HG03097 (cell line): ENCODE data around the gene MYO5A.
"Not testable (repeated sequence)": the region's sequence is repeated elsewhere in the genome, so short reads cannot be mapped to it uniquely, and the experiment has no call there.

Experiments
- ATAC-seq: cut with Tn5 transposase; IDR thresholded peaks from one replicate; pipeline ENCODE4 v1.9.1; 2021; ENCODE audit not compliant: unreplicated experiment, low FRiP score

MYO5A gene

GRCh38 chr15:52546031-52546751, 17.5 kb upstream of the MYO5A start:
- ATAC-seq: no peak

GRCh38 chr15:52540374-52541012, 11.8 kb upstream of the MYO5A start:
- ATAC-seq: no peak

GRCh38 chr15:52537459-52537858, 8.8 kb upstream of the MYO5A start:
- no peak for ATAC-seq

- ATAC-seq: no peak
Observed at GRCh38 chr15:52532427-52532826, 3.7 kb upstream of the MYO5A start.

GRCh38 chr15:52529940-52530339, 1.3 kb upstream of the MYO5A start:
- no peak for ATAC-seq

- ATAC-seq: no peak
Observed at GRCh38 chr15:52529341-52529924, 753 bp upstream of the MYO5A start.

GRCh38 chr15:52527911-52528563, 643 bp downstream of the MYO5A start:
- no peak for ATAC-seq

- no peak for ATAC-seq
Observed at GRCh38 chr15:52527196-52527910, 1.3 kb downstream of the MYO5A start.

- no peak for ATAC-seq
Observed at GRCh38 chr15:52524223-52525136, 4.2 kb downstream of the MYO5A start.

GRCh38 chr15:52523647-52524046, 5.0 kb downstream of the MYO5A start:
- no peak for ATAC-seq

GRCh38 chr15:52523192-52523591, 5.5 kb downstream of the MYO5A start:
- no peak for ATAC-seq

GRCh38 chr15:52521682-52522081, 7.0 kb downstream of the MYO5A start:
- ATAC-seq: no peak

- ATAC-seq: no peak
Observed at GRCh38 chr15:52520421-52520820, 8.3 kb downstream of the MYO5A start.

- no peak for ATAC-seq
Observed at GRCh38 chr15:52518487-52519371, 10.0 kb downstream of the MYO5A start.

- no peak for ATAC-seq
Observed at GRCh38 chr15:52517014-52517413, 11.7 kb downstream of the MYO5A start.

- ATAC-seq: no peak
Observed at GRCh38 chr15:52515343-52515742, 13.3 kb downstream of the MYO5A start.

GRCh38 chr15:52514482-52514881, 14.2 kb downstream of the MYO5A start:
- no peak for ATAC-seq

GRCh38 chr15:52512869-52513268, 15.8 kb downstream of the MYO5A start:
- ATAC-seq: not testable (repeated sequence)

- ATAC-seq: no peak
Observed at GRCh38 chr15:52511084-52511483, 17.6 kb downstream of the MYO5A start.
